ENCODE data around the gene ST7L.

Gene ST7L

DNA sequence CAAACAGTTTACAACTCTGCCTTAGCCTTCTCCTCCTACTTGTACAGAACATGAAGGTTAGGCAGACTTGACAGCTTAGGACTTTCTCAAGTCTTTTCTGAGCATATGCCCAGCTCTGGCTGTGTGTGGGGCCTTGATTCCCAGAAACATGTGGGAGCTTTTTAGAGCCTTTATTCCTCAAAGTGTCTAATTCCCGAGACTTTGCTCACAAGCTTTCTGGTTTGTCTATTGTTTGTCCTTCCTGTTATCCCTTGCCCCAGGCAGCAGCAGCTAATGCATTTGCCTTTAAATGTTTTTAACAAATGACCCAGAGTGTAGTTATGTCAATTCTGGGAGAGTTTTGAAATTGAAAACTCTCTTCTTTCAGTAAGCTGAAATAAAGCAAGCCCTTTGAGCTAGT, 29.2 kb downstream of the ST7L start:
- TF ChIP-seq, protein P1, sequence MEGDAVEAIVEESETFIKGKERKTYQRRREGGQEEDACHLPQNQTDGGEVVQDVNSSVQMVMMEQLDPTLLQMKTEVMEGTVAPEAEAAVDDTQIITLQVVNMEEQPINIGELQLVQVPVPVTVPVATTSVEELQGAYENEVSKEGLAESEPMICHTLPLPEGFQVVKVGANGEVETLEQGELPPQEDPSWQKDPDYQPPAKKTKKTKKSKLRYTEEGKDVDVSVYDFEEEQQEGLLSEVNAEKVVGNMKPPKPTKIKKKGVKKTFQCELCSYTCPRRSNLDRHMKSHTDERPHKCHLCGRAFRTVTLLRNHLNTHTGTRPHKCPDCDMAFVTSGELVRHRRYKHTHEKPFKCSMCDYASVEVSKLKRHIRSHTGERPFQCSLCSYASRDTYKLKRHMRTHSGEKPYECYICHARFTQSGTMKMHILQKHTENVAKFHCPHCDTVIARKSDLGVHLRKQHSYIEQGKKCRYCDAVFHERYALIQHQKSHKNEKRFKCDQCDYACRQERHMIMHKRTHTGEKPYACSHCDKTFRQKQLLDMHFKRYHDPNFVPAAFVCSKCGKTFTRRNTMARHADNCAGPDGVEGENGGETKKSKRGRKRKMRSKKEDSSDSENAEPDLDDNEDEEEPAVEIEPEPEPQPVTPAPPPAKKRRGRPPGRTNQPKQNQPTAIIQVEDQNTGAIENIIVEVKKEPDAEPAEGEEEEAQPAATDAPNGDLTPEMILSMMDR (IDR thresholded peaks at IDR 0.05; ENCODE audit: extremely low read depth, missing control alignments): no peak

DNA sequence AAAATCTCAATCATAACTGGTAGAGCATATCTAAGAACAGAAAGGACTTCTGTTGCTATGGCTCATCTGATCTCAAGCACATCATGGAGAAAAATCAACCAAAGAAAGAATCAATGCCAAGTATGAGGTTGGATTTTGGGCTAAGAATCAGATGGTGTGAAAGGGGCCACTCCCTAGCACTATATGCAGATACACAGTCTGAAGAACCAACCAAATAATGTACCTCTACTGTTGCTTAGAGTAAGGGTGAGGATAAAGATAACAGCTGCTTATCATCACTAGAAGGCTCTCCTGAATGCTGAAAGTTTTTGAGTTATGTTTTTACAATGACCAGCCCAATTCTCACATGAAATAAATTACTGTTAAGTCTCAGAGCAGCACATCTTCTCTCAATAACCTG, 35.6 kb downstream of the ST7L start:
- DNase-seq (ENCODE audit: low spot score): no peak
- TF ChIP-seq, protein P1 (IDR thresholded peaks at IDR 0.05; ENCODE audit: extremely low read depth, missing control alignments): no peak

More for the DNA sequence above, 29.2 kb downstream of the ST7L start:
- no peak for DNase-seq (ENCODE audit: low spot score)

DNA sequence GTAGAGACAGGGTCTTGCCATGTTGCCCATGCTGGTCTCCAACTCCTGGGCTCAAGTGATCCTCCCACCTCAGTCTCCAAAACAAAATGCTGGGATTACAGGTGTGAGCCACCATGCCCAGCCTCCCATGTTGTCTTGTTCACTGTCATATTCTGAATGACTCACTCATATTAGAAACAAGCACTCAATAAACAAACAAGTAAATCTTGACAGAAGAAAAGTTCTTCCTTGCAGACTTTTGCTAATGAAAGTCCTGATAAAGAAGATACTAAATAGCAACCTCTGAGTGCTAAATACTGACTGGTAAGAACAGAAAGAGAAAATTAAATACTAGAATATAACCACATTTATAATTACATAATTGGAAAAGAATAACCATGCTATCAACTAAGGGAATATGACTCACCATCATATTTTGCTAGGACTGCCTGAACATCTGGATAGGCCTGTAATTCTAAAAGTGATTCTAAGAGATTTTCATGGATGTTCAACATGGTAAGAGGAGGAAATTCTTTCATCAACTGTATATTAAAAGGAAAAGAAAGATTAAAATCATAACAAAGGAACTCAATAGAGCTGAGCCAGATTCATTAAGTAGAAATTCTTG, 37.3 kb downstream of the ST7L start:
- DNase-seq (ENCODE audit: low spot score): no peak
- TF ChIP-seq, protein P1 (IDR thresholded peaks at IDR 0.05; ENCODE audit: extremely low read depth, missing control alignments): no peak

DNA sequence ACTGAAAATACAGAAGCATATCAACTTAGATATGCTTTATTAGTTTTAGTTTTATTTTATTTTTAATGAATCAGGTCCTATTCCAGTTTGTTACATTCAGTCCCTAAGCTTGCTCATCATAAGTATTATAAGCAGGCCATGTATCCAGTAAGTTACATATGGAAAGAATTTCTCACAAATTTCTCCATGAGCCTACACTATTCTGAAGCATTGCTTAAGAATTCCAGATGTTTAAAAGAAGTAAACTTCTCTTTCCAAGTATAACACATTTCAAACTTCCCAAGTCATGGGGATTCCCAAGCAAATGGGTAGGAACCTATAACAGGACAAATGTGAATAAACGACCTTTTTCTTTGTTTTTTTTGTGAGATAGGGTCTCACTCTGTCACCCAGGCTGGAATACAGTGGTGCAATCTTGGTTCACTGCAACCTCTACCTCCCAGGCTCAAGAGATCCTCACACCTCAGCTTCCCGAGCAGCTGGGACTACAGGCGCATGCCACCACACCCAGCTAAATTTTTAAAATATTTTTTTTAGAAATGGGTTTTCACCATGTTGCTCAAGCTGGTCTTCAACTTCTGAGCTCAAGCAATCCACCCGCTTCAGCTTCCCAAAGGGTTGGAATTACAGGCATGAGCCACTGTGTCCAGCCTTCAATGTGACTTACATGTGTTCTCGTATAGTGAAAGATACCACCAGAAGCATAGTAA, 39.0 kb downstream of the ST7L start:
- no peak for DNase-seq (ENCODE audit: low spot score)
- TF ChIP-seq, protein P1 (IDR thresholded peaks at IDR 0.05; ENCODE audit: extremely low read depth, missing control alignments): no peak

DNA sequence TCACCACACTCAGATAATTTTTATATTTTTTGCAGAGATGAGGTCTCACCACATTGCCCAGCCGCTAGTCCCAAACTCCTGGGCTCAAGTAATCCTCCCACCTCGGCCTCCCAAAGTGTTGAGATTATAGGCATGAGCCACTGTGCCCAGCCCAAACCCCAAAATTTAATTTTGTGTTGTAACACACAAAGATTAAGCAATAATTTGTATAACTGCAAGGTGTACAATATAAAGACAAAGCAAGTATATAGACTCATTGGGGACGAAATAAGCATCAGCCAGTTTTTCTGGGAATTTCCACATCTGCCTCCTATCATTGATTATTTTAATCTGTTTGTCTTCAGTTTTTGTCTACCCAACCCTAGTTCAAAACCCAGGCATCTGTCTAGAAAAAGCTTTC, 42.7 kb downstream of the ST7L start:
- TF ChIP-seq, protein P1 (IDR thresholded peaks at IDR 0.05; ENCODE audit: extremely low read depth, missing control alignments): no peak
- DNase-seq (ENCODE audit: low spot score): no peak

DNA sequence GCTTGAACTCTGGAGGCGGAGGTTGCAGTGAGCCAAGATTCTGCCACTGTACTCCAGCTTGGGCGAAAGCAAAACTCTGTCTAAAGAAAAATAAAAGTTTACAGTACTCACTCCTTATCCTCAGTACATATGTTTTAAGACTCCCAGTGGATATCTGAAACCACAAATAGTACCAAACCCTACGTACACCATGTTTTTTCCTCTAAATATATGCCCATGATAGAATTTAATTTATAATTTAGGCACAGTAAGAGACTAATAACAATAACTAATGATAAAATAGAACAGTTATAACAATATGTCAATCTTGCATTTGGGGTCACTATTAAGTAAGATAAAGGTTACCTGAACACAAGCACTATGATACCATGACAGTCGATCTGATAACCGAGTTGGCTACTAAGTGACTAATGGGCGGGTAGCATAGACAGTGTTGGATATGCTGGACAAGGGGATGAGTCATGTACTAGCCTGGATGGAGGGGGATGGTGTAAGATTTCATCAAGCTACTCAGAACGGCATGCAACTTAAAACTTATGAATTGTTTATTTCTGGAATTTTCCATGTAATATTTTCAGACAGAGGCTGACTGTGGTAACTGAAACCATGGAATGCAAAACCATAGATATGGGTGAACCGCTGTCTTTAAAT, 43.7 kb downstream of the ST7L start:
- DNase-seq (ENCODE audit: low spot score): no peak
- TF ChIP-seq, protein P1 (IDR thresholded peaks at IDR 0.05; ENCODE audit: extremely low read depth, missing control alignments): no peak

DNA sequence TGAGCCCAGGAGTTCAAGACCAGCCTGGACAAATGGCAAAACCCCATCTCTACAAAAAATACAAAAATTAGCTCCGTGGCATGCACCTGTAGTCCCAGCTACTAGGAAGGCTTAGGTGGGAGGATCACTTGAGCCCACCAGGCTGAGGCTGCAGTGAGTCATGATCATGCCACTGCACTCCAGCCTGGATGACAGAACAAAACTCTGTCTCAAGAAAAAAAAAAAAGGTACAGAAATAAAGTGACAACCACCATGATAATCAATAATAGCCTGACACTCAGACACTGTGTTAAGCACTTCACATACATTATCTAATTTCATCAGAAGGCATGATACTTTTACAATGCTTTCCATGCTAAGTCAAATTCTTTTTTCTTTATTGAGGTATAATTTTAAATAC, 53.1 kb downstream of the ST7L start:
- DNase-seq (ENCODE audit: low spot score): no peak

More for the DNA sequence above, 53.1 kb downstream of the ST7L start:
- TF ChIP-seq, protein P1 (IDR thresholded peaks at IDR 0.05; ENCODE audit: extremely low read depth, missing control alignments): no peak

Measured in GM20000 (cell line).